GM21367 (cell line): Measurements from ENCODE around the gene RAD51B.

Source experiments
- ATAC-seq: cut with Tn5 transposase; IDR thresholded peaks from one replicate; pipeline ENCODE4 v1.9.1; 2021; ENCODE audit not compliant: unreplicated experiment

RAD51B gene

GRCh38 chr14:68576496-68577244, 757.1 kb downstream of the RAD51B start:
- ATAC-seq: no peak

GRCh38 chr14:68577802-68578541, 758.4 kb downstream of the RAD51B start:
- ATAC-seq: no peak

- no peak for ATAC-seq
Measured at GRCh38 chr14:68578597-68578996, 759.0 kb downstream of the RAD51B start.

- ATAC-seq: no peak
Measured at GRCh38 chr14:68580096-68580645, 760.6 kb downstream of the RAD51B start.

- ATAC-seq: no peak
Measured at GRCh38 chr14:68580671-68581070, 761.1 kb downstream of the RAD51B start.

GRCh38 chr14:68583548-68584280, 764.1 kb downstream of the RAD51B start:
- ATAC-seq: no peak

- no peak for ATAC-seq
Measured at GRCh38 chr14:68584786-68585185, 765.2 kb downstream of the RAD51B start.

- ATAC-seq: no peak
Measured at GRCh38 chr14:68585690-68586089, 766.1 kb downstream of the RAD51B start.

- no peak for ATAC-seq
Measured at GRCh38 chr14:68586896-68587751, 767.5 kb downstream of the RAD51B start.

GRCh38 chr14:68587931-68588330, 768.4 kb downstream of the RAD51B start:
- no peak for ATAC-seq

- no peak for ATAC-seq
Measured at GRCh38 chr14:68589447-68590200, 770.0 kb downstream of the RAD51B start.

- no peak for ATAC-seq
Measured at GRCh38 chr14:68590201-68590522, 770.6 kb downstream of the RAD51B start.

- no peak for ATAC-seq
Measured at GRCh38 chr14:68591786-68592185, 772.2 kb downstream of the RAD51B start.

GRCh38 chr14:68592948-68593556, 773.5 kb downstream of the RAD51B start:
- no peak for ATAC-seq

- ATAC-seq: no peak
Measured at GRCh38 chr14:68593806-68594536, 774.4 kb downstream of the RAD51B start.

- ATAC-seq: no peak
Measured at GRCh38 chr14:68594737-68595380, 775.3 kb downstream of the RAD51B start.

GRCh38 chr14:68596211-68596610, 776.6 kb downstream of the RAD51B start:
- ATAC-seq: no peak

GRCh38 chr14:68596701-68597100, 777.1 kb downstream of the RAD51B start:
- ATAC-seq: no peak
